ENCODE data around the gene CLPX. TPM values are rescaled to one million over a fixed set of nuclear protein-coding genes. Genes with fewer than 3 reads are reported as not detected.
"Not testable (repeated sequence)": the region's sequence is repeated elsewhere in the genome, so short reads cannot be mapped to it uniquely, and the experiment has no call there.

CLPX gene
- total and polyA plus RNA-seq, 2 donors (not counting 1 experiment from before 2014, with no cell fraction given) = 16.6 to 54.5 TPM

DNA sequence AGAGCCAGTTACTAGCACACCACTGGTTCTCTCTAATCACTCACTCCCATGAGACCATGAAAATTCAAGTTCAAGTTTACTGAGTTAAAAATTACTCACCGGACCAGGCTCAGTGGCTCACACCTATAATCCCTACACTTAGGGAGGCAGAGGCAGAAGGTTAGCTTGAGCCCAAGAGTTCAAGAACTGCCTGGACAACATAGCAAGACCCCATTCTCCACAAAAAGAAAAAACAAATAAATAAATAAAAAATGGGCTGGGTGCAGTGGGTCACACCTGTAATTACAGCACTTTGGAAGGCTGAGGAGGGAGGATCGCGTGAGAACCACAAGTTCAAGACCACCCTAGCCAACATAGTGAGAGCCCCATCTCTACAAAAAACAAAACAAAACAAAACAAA is 47.4 kb upstream of the CLPX start:
- Histone ChIP-seq H3K9ac (ENCODE audit: low read length) (no peak overlapping the region), H3K27me3 (replicated peaks in 1 of 4; ENCODE audit: control extremely low read depth in 1 of 4, control insufficient read depth in 3 of 4, insufficient read depth in 4 of 4, low read length in 3 of 4) (no peaks in the 10 kb centered on the region), H3K27ac (ENCODE audit: low read length in 2 of 2) (no peak overlapping the region), H3K4me1 (ENCODE audit: control insufficient read depth in 2 of 2, insufficient read depth in 2 of 2, low read length in 2 of 2) (no peaks in the 10 kb centered on the region), H3K4me2 (replicated peaks; ENCODE audit: low read depth, low read length, poor library complexity, severe bottlenecking) (no peak overlapping the region), H3K36me3 (replicated peaks in 1 of 2; ENCODE audit: control extremely low read depth in 1 of 2, control insufficient read depth in 1 of 2, extremely low read depth in 1 of 2, insufficient read depth in 2 of 2, low read length in 1 of 2) (no peaks in the 10 kb centered on the region), H3K4me3 (ENCODE audit: control extremely low read depth in 1 of 5, extremely low read depth in 1 of 5, insufficient read depth in 1 of 5, low read depth in 2 of 5, low read length in 4 of 5) (no peak overlapping the region), H2AFZ (ENCODE audit: insufficient read depth, low read depth, low read length, poor library complexity, severe bottlenecking) (no peak overlapping the region), H3K9me3 (ENCODE audit: control extremely low read depth in 1 of 3, control insufficient read depth in 2 of 3, insufficient read depth in 1 of 3, low read length in 2 of 3) (no peaks in the 10 kb centered on the region), H3K79me2 (ENCODE audit: control insufficient read depth, insufficient read depth, low read length) (no peaks in the 10 kb centered on the region), H4K20me1 (ENCODE audit: control insufficient read depth, insufficient read depth, low read length, poor library complexity, severe bottlenecking) (no peaks in the 10 kb centered on the region)
- Mint-ChIP-seq H3K27ac (no peak overlapping the region), H3K27me3 (no peaks in the 10 kb centered on the region), H3K9me3 (ENCODE audit: insufficient read depth) (no peaks in the 10 kb centered on the region), H3K4me1 (no peaks in the 10 kb centered on the region), H3K4me3 (no peak overlapping the region)
- DNase-seq (no peak), ATAC-seq (ENCODE audit: low read depth) (no peak)
- intact Hi-C loops (cut with micrococcal nuclease) = no loop called here
- WGBS (ENCODE audit: insufficient coverage) = 100% methylated on average over 1 of the region's 3 CpGs
- POLR2A ChIA-PET = no interaction called here
- no peak for TF ChIP-seq EZH2 (IDR thresholded peaks at IDR 0.05; ENCODE audit: borderline replicate concordance, insufficient read depth, low read depth, low read length, poor library complexity, severe bottlenecking)
- TF ChIP-seq, protein P1, sequence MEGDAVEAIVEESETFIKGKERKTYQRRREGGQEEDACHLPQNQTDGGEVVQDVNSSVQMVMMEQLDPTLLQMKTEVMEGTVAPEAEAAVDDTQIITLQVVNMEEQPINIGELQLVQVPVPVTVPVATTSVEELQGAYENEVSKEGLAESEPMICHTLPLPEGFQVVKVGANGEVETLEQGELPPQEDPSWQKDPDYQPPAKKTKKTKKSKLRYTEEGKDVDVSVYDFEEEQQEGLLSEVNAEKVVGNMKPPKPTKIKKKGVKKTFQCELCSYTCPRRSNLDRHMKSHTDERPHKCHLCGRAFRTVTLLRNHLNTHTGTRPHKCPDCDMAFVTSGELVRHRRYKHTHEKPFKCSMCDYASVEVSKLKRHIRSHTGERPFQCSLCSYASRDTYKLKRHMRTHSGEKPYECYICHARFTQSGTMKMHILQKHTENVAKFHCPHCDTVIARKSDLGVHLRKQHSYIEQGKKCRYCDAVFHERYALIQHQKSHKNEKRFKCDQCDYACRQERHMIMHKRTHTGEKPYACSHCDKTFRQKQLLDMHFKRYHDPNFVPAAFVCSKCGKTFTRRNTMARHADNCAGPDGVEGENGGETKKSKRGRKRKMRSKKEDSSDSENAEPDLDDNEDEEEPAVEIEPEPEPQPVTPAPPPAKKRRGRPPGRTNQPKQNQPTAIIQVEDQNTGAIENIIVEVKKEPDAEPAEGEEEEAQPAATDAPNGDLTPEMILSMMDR (IDR thresholded peaks at IDR 0.05) = no peak
- CTCF ChIA-PET = interaction anchor here (0.6 kb wide), 1 partner anchor 172 kb away, joined by 3 read pairs; no protein-coding TSS in a partner anchor

DNA sequence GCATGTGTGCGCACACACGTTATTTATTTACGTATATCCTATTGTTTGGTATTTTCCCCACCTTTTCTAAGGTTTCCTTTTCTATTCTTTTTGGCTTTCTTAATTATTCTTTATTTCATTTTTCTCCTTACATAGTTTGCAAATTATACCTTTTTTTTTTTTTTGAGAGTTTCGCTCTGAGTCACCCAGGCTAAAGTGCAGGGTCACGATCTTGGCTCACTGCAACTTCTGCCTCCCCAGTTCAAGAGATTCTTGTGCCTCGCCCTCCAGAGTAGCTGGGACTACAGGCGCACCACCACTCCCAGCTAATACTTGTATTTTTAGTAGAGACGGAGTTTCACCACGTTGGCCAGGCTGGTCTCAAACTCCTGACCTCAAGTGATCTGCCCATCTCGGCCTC is 46.2 kb upstream of the CLPX start:
- Histone ChIP-seq H3K27me3 (replicated peaks in 1 of 4; ENCODE audit: control extremely low read depth in 1 of 4, control insufficient read depth in 3 of 4, insufficient read depth in 4 of 4, low read length in 3 of 4) (no peaks in the 10 kb centered on the region), H4K20me1 (ENCODE audit: control insufficient read depth, insufficient read depth, low read length, poor library complexity, severe bottlenecking) (no peaks in the 10 kb centered on the region), H3K36me3 (replicated peaks in 1 of 2; ENCODE audit: control extremely low read depth in 1 of 2, control insufficient read depth in 1 of 2, extremely low read depth in 1 of 2, insufficient read depth in 2 of 2, low read length in 1 of 2) (no peaks in the 10 kb centered on the region), H3K9me3 (ENCODE audit: control extremely low read depth in 1 of 3, control insufficient read depth in 2 of 3, insufficient read depth in 1 of 3, low read length in 2 of 3) (no peaks in the 10 kb centered on the region), H3K79me2 (ENCODE audit: control insufficient read depth, insufficient read depth, low read length) (no peaks in the 10 kb centered on the region), H3K4me2 (replicated peaks; ENCODE audit: low read depth, low read length, poor library complexity, severe bottlenecking) (no peak overlapping the region), H2AFZ (ENCODE audit: insufficient read depth, low read depth, low read length, poor library complexity, severe bottlenecking) (no peak overlapping the region), H3K4me1 (ENCODE audit: control insufficient read depth in 2 of 2, insufficient read depth in 2 of 2, low read length in 2 of 2) (no peaks in the 10 kb centered on the region), H3K9ac (ENCODE audit: low read length) (no peak overlapping the region), H3K27ac (ENCODE audit: low read length in 2 of 2) (no peak overlapping the region), H3K4me3 (ENCODE audit: control extremely low read depth in 1 of 5, extremely low read depth in 1 of 5, insufficient read depth in 1 of 5, low read depth in 2 of 5, low read length in 4 of 5) (no peak overlapping the region)
- no peak for DNase-seq
- Mint-ChIP-seq H3K27me3 (no peaks in the 10 kb centered on the region), H3K4me3 (no peak overlapping the region), H3K27ac (no peak overlapping the region), H3K9me3 (ENCODE audit: insufficient read depth) (no peaks in the 10 kb centered on the region), H3K4me1 (no peaks in the 10 kb centered on the region)
- intact Hi-C loops (cut with micrococcal nuclease) = no loop called here
- ATAC-seq (ENCODE audit: low read depth) = no peak
- POLR2A ChIA-PET = no interaction called here
- CTCF ChIA-PET = interaction anchor here (0.5 to 0.7 kb wide), 2 partner anchors 8 to 89 kb away, joined by 3 to 5 read pairs; no protein-coding TSS in a partner anchor
- no peak for TF ChIP-seq EZH2 (IDR thresholded peaks at IDR 0.05; ENCODE audit: borderline replicate concordance, insufficient read depth, low read depth, low read length, poor library complexity, severe bottlenecking)
- TF ChIP-seq, protein P1 (IDR thresholded peaks at IDR 0.05) = no peak
- no CpG with 5 or more reads among the region's 10 CpGs for WGBS (ENCODE audit: insufficient coverage)

DNA sequence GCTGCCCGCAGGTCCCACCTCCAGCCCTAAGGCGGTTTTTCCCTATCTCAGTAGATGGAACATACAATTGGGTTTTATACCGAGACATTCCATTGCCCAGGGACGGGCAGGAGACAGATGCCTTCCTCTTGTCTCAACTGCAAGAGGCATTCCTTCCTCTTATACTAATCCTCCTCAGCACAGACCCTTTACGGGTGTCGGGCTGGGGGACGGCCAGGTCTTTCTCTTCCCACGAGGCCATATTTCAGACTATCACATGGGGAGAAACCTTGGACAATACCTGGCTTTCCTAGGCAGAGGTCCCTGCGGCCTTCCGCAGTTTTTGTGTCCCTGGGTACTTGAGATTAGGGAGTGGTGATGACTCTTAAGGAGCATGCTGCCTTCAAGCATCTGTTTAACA is 41.8 kb upstream of the CLPX start:
- H3K4me3 Mint-ChIP-seq; H3K4me2 ChIP-seq (replicated peaks; ENCODE audit: low read depth, low read length, poor library complexity, severe bottlenecking); POLR2A ChIA-PET; H3K27me3 Mint-ChIP-seq; H3K4me1 Mint-ChIP-seq; H3K9ac ChIP-seq (ENCODE audit: low read length); H3K4me3 ChIP-seq (ENCODE audit: control extremely low read depth in 1 of 5, extremely low read depth in 1 of 5, insufficient read depth in 1 of 5, low read depth in 2 of 5, low read length in 4 of 5); DNase-seq; H3K36me3 ChIP-seq (replicated peaks in 1 of 2; ENCODE audit: control extremely low read depth in 1 of 2, control insufficient read depth in 1 of 2, extremely low read depth in 1 of 2, insufficient read depth in 2 of 2, low read length in 1 of 2); H3K27me3 ChIP-seq (replicated peaks in 1 of 4; ENCODE audit: control extremely low read depth in 1 of 4, control insufficient read depth in 3 of 4, insufficient read depth in 4 of 4, low read length in 3 of 4); H3K4me1 ChIP-seq (ENCODE audit: control insufficient read depth in 2 of 2, insufficient read depth in 2 of 2, low read length in 2 of 2); ATAC-seq (ENCODE audit: low read depth); H4K20me1 ChIP-seq (ENCODE audit: control insufficient read depth, insufficient read depth, low read length, poor library complexity, severe bottlenecking); CTCF ChIA-PET; H3K9me3 ChIP-seq (ENCODE audit: control extremely low read depth in 1 of 3, control insufficient read depth in 2 of 3, insufficient read depth in 1 of 3, low read length in 2 of 3); intact Hi-C loops (cut with micrococcal nuclease); H3K27ac Mint-ChIP-seq; H2AFZ ChIP-seq (ENCODE audit: insufficient read depth, low read depth, low read length, poor library complexity, severe bottlenecking); H3K79me2 ChIP-seq (ENCODE audit: control insufficient read depth, insufficient read depth, low read length); H3K27ac ChIP-seq (ENCODE audit: low read length in 2 of 2); H3K9me3 Mint-ChIP-seq (ENCODE audit: insufficient read depth): not testable (repeated sequence)
- WGBS (ENCODE audit: insufficient coverage) = no CpG with 5 or more reads among the region's 10 CpGs
